ENCODE measurements around the gene TENM4. TPM values are rescaled to one million over a fixed set of nuclear protein-coding genes. Genes with fewer than 3 reads are reported as not detected.

Gene TENM4
- total RNA-seq, 2 donors from 2014 or later: 2.5 to 4.4 TPM

- no peak for DNase-seq
- ATAC-seq: no peak
- intact Hi-C loops (cut with DNase I): no loop called here
Measured at GRCh38 chr11:79400206-79400605, 40.6 kb downstream of the TENM4 start.

DNA sequence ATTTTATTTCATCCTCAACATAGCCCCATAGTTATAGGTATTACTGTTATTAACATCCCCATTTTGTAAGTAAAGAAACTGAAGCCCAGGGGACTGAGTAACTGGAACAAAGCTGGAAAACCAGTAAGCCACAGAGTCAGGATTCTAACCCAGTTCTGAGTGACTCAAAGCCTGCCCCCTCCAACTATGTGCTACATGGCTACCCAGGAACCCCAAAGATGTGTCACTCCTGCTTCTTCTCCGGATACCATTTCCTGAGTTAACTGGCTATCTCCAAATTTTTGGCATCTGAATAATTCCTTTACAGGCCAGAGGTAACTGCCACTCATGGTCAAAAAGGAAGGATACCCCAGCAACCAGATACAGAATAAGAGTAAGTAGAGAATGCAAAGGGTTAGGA is 43.6 kb downstream of the TENM4 start:
- ATAC-seq: no peak
- DNase-seq: no peak
- intact Hi-C loops (cut with DNase I): no loop called here

GRCh38 chr11:79396674-79397073 is 44.2 kb downstream of the TENM4 start:
- intact Hi-C loops (cut with DNase I): no loop called here
- no peak for ATAC-seq
- DNase-seq: no peak

DNA sequence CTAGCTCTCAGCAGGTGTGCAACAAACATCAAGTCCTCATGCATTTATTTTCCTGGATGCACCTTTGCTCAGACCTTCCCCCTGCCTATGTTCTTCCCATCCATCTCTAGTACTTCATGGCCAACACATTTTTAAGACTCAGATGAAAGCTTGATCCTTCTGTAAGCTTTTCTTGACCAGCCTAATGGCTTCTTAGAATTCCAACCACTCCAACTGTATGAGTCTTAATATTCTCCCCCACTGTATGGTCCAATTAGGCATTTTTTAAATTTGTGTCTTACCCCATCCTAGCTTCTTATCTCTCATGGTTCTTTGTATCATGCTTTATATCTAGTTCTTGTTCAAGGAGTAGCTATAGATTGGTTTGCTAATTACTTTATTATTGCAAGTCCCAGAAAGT is 44.8 kb downstream of the TENM4 start:
- DNase-seq (no peak), ATAC-seq (no peak)
- intact Hi-C loops (cut with DNase I): no loop called here

DNA sequence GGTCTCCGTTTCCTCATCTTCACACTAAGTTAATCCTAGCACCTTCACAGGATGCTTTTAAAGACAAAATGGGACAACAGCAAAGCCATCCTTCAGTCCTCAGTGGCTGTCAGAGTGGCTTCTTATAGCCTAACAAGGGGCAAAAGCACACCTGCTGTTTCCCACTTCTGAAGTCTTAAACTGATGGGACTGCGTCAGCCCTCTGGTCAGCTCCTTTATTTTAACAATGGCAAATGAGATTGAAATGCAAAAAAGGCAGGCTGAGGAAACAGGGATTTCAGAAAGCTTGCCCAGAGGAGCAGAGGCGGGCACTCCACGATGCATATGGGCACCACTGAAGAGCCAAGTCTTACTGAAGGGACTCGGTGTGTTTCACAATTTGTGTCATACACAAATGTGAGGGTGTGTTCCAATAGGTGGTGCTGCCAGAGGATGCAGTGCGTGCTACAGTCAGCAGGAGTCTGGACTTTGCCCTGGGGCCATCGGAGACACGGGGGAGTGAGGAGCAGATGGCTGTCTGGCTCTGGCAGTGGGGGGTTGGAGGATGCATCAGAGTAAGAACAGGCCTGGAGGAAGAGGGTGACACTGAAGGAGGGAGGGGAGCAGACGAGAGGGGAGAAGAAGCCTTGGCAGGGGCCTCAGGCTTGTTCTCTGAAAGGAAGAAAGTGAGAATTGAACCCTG is 47.3 kb downstream of the TENM4 start:
- ATAC-seq: no peak

GRCh38 chr11:79392161-79392560 is 48.7 kb downstream of the TENM4 start:
- intact Hi-C loops (cut with DNase I): no loop called here
- DNase-seq (no peak), ATAC-seq (no peak)

More for the DNA sequence above, 47.3 kb downstream of the TENM4 start:
- intact Hi-C loops (cut with DNase I): no loop called here
- DNase-seq: no peak

DNA sequence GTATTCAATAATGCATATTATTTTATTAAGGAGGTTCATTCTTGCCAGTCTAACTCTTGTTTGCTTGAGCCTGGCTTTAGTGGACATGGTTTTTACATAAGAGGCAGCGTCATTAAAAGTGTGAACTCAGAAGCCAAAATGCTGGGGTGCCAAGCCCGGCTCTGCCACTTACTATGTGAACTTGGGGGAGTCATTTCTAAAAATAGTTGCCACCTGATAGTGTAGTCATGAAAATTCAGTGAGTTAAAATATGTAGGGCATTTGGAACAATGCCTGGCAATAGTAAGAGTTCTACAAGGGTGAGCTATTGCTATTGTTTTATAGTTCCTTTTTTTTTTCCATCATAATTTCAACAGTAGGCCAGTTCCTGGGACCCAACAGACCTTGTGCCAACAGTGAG is 49.9 kb downstream of the TENM4 start:
- no peak for ATAC-seq
- intact Hi-C loops (cut with DNase I): no loop called here
- DNase-seq: no peak

DNA sequence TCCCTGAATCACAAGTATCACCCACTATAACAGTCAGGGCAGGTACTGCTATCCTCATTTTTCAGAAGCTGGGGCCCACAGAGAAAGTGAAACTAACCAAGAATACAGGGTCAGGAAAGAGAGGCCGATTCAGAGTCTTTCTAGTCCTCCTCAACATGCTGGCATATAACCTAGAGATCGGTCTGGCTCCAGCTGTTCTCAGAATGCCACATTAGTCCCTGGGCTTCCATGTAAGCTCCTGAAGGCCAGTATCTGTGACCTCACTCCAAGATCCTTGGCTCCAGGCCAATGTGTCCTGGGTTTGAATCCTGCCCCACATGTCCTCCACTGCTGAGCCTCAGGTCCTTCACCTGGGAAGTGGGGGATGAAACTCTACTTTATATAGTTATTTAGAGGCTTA is 50.4 kb downstream of the TENM4 start:
- DNase-seq (no peak), ATAC-seq (no peak)
- intact Hi-C loops (cut with DNase I): no loop called here

DNA sequence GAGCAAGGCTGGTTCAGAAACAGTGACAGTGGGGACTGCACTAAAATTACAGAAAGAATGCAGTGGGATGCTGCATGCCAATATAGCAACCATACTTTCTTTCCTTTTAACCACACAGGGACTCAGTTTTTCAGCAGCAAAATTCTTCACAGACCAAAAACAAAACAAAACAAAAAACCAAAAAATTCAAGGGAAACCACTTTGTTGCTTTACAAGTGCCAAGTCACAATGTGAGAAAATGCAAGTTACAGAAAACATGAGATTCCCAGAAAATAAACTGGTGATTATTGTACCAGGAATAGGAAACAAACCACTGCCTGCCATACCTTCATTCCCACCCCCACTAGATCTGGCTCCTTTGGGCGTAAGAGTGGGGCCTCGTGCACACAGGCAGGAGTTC is 52.6 kb downstream of the TENM4 start:
- DNase-seq: no peak

DNA sequence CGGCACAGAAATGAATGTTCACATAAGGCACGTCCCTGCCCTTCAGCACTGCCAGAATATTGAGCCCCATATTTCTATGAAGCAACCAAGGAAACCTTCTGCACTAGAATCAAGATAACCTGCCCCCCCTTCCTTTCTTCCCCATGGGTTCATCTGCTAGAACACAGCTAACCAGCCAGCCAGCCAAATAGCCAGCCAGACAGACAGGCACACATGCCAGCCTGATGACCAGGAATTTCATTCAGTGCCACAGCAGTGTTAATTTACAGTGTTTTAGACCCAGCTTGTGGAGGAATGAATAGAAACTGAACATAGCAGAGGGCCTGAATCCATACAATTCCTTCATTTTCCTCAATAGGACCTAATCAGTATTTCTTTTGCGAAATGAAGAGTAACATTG is 57.0 kb downstream of the TENM4 start:
- DNase-seq: no peak
- ATAC-seq: no peak
- intact Hi-C loops (cut with DNase I): no loop called here

More for the DNA sequence above, 52.6 kb downstream of the TENM4 start:
- no peak for ATAC-seq
- intact Hi-C loops (cut with DNase I): no loop called here

DNA sequence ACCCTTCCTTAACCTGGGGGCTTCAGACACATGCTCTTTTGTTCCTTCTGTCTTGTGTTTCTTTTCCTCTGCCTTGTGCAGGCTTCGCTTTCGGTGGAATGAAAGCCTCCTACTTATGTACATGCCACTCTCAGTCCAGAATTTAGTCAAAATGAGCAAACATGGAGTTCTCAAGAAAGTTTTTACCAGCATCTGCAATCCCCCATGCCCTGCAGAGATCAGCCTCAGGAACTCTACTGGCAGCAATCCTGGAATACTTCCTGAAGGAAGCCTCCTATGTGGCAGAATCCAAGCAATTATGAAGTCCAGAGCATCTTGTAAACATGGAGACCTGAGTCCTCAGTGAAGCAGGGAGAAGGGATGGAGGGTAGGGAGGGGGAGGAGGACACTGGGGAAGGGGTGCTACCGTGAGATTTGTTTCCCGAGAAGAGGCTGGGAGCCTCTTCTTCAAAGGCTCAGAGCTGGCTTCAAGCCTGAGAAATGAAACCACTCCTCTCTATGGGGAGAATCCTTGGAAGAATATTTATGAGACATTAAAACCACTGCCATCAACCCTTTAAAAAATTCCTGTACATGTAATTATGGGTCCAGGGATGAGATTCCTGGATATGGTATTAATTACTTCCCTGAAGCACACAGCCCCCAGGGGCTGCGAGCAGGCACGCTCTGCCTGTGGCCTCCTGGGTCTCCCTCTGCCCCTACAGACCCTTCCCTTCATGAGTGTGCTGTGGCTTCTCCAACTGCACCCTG is 58.4 kb downstream of the TENM4 start:
- no peak for DNase-seq
- intact Hi-C loops (cut with DNase I): no loop called here
- ATAC-seq: no peak

- ATAC-seq (no peak), DNase-seq (no peak)
- intact Hi-C loops (cut with DNase I): no loop called here
Measured at GRCh38 chr11:79381036-79381435, 59.8 kb downstream of the TENM4 start.

- intact Hi-C loops (cut with DNase I): no loop called here
- no peak for ATAC-seq
- DNase-seq: no peak
Measured at GRCh38 chr11:79377406-79377805, 63.4 kb downstream of the TENM4 start.

DNA sequence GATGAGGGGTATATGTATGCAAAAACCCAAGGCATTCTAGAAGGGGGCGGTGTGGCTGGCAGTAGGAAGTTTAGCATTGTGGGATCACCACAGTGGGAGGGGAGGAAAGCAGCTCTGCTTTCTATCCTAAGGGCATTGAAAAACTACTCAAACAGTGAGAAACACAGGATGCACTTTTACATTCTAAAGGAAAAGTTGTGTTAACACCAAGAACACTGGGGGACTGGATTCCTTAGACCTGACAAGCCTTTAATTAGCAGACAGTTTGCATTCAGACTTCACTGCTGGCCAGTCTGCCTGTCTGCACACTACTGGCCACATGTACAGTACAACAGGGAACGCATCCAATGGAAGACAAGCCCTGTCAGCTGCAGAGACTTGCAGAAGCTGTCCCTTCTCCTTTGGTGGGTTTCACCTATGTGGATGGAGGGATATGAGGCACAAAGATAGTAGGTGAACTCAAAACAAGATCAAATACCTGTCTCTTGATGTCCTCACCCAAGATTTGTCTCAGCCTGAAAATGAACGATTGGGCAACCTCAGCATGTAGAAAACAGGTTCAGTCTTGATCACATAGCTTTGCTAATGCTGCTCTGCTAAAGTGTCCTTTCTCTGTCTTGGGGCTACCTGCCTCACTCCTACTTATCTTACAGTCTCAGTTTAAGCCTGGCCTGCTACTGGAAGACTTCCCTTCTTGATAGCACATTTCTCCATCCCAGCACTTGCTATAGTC is 64.8 kb downstream of the TENM4 start:
- DNase-seq: no peak
- intact Hi-C loops (cut with DNase I): no loop called here
- ATAC-seq: no peak

- intact Hi-C loops (cut with DNase I): no loop called here
- ATAC-seq (no peak), DNase-seq (no peak)
Measured at GRCh38 chr11:79374727-79375126, 66.1 kb downstream of the TENM4 start.

DNA sequence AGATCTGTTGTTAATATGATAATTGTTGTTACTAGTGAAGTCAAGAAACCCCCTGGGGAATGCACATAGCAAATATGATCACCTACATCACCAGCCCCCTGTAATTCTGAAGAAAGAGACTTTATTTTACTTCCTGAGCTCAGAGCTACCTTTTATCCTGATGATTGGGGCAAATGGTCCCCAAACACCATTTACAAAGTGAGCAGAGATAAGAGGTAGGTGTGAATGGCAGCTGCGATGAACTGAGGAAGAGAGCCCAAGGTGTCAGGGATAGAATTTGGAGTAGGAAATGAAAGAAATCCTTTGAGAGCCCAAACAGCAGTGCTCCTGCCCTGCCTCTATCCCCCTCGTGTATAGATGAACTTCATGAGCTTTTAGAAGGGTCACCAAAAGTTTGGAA is 69.1 kb downstream of the TENM4 start:
- no peak for ATAC-seq

DNA sequence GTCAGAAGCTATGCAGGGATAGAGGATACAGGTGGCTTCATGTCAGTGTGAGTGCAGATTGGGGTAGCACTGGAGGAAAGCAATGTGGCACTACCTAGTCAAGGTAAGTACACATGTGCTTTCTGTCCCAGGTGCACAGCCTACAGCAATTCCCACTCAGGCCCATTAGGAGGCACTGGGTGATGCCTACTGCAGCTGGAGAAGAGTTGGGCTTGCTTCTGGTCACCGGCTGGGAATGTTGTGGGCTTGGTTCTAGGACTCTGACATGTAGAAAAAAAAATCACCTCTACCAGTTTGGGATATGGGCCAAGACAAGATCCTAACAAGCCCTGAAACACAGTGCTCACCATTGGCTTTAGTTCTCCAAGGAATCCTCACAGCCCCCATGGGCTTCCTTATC is 69.7 kb downstream of the TENM4 start:
- intact Hi-C loops (cut with DNase I): no loop called here
- no peak for DNase-seq
- no peak for ATAC-seq

More for the DNA sequence above, 69.1 kb downstream of the TENM4 start:
- intact Hi-C loops (cut with DNase I): no loop called here
- no peak for DNase-seq

- DNase-seq: no peak
- intact Hi-C loops (cut with DNase I): no loop called here
Measured at GRCh38 chr11:79369055-79369454, 71.8 kb downstream of the TENM4 start.

GRCh38 chr11:79367844-79368243 is 73.0 kb downstream of the TENM4 start:
- intact Hi-C loops (cut with DNase I): no loop called here
- DNase-seq: no peak
- ATAC-seq: no peak

More at GRCh38 chr11:79369055-79369454, 71.8 kb downstream of the TENM4 start:
- no peak for ATAC-seq

DNA sequence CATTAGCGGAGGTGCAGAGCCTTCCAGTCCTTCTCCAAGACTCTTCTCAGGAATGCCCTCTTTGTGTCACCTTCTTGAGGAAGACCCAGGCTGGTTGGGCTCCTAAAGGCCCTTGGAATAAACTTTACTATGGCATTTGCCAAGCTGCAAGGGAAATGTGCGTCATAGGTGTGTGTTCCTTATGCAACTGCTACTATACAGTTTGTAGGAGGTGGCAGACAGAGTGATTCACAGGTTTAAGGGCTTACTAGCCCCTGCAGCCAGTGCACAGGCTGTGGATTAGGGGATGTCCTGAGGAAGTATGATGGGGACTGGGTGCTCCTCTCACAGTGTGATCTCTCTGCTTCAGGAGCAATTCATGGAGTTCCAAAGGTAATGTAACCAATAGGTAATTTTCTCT is 74.6 kb downstream of the TENM4 start:
- ATAC-seq (no peak), DNase-seq (no peak)
- intact Hi-C loops (cut with DNase I): no loop called here
